Stimulated activated CD4-positive, alpha-beta T cell treated with anti-CD3 and anti-CD28 coated beads, Interleukin-4, amount 100 ng/mL, for 1 hour (primary cell): ENCODE results near the gene RALGDS.

Experiments
- DNase-seq: peaks from one replicate; pipeline ENCODE4 v3.0.0-alpha.2; 2020

RALGDS gene

GRCh38 chr9:133133681-133134387 lies 12.8 kb upstream of the RALGDS start:
- peak; percentile 75 for DNase-seq

GRCh38 chr9:133132174-133132573 lies 11.1 kb upstream of the RALGDS start:
- no peak for DNase-seq

GRCh38 chr9:133131506-133131905 lies 10.5 kb upstream of the RALGDS start:
- DNase-seq, result no peak

- peak; percentile 29 for DNase-seq
Measured at GRCh38 chr9:133130685-133131244, 9.7 kb upstream of the RALGDS start.

GRCh38 chr9:133129001-133129795 lies 8.2 kb upstream of the RALGDS start:
- DNase-seq, result no peak

- no peak for DNase-seq
Measured at GRCh38 chr9:133128152-133128551, 7.1 kb upstream of the RALGDS start.

- peak; percentile 41 for DNase-seq
Measured at GRCh38 chr9:133127340-133127981, 6.4 kb upstream of the RALGDS start.

- DNase-seq, result no peak
Measured at GRCh38 chr9:133126697-133127339, 5.8 kb upstream of the RALGDS start.

GRCh38 chr9:133125941-133126696 lies 5.1 kb upstream of the RALGDS start:
- DNase-seq, result no peak

- no peak for DNase-seq
Measured at GRCh38 chr9:133124907-133125275, 3.9 kb upstream of the RALGDS start.

GRCh38 chr9:133124123-133124906 lies 3.3 kb upstream of the RALGDS start:
- no peak for DNase-seq

- no peak for DNase-seq
Measured at GRCh38 chr9:133122935-133123611, 2.0 kb upstream of the RALGDS start.

GRCh38 chr9:133122605-133122934 lies 1.5 kb upstream of the RALGDS start:
- no peak for DNase-seq

- no peak for DNase-seq
Measured at GRCh38 chr9:133121915-133122550, 993 bp upstream of the RALGDS start.

GRCh38 chr9:133120501-133121197 lies 391 bp downstream of the RALGDS start:
- DNase-seq, result no peak

GRCh38 chr9:133119846-133120500 lies 1.1 kb downstream of the RALGDS start:
- no peak for DNase-seq

GRCh38 chr9:133119103-133119845 lies 1.8 kb downstream of the RALGDS start:
- DNase-seq, result no peak

- DNase-seq, result no peak
Measured at GRCh38 chr9:133118568-133118967, 2.5 kb downstream of the RALGDS start.

- DNase-seq, result no peak
Measured at GRCh38 chr9:133118179-133118520, 2.9 kb downstream of the RALGDS start.
